Naive thymus-derived CD4-positive, alpha-beta T cell (primary cell): Measurements from ENCODE around the gene ROR2. TPM values are rescaled to one million over a fixed set of nuclear protein-coding genes. Genes with fewer than 3 reads are reported as not detected.
"Not testable (repeated sequence)": the region's sequence is repeated elsewhere in the genome, so short reads cannot be mapped to it uniquely, and the experiment has no call there.

Source experiments
- ATAC-seq: fragments of 150-1000 bp; cut with Tn5 transposase; 2 replicates; pipeline ENCODE4 v1.10.0; 2021; ENCODE audit warnings: mild to moderate bottlenecking, moderate library complexity
- CTCF ChIA-PET: fragments of 350-600 bp; sonication (Branson Sonifier 250); formaldehyde crosslinking; loops from one replicate; lab custom pipeline; 2021; ENCODE audit warnings: antibody characterized with exemption; lab: Charles Lee
- POLR2A ChIA-PET: fragments of 350-600 bp; sonication (Branson Sonifier 250); formaldehyde crosslinking; loops from one replicate; lab custom pipeline; 2021; ENCODE audit warnings: antibody characterized with exemption, inconsistent platforms; lab: Charles Lee
- DNase-seq, 9 donors: peaks; one replicate each; pipeline versions ENCODE4 v3.0.0 to v3.0.0-alpha.2; 2020 to 2022; ENCODE audit warnings: mixed read lengths in 1 of 9
- H3K27ac ChIP-seq: one replicate; pipeline ENCODE4 v1.7.0; 2013; ENCODE audit warnings: mild to moderate bottlenecking, low read depth, low read length, moderate library complexity
- H3K27me3 ChIP-seq, 2 donors: one replicate each; pipeline ENCODE4 v1.7.0; 2013; ENCODE audit warnings: low read length in 2 of 2, mild to moderate bottlenecking in 2 of 2, moderate library complexity in 2 of 2; ENCODE audit not compliant: control insufficient read depth in 2 of 2, insufficient read depth in 2 of 2
- H3K36me3 ChIP-seq, 3 experiments: 1 replicate in 2 of 3; 2 replicates in 1 of 3; pipeline ENCODE4 v1.7.0; 2013; ENCODE audit warnings: low read length in 3 of 3, mild to moderate bottlenecking in 3 of 3, moderate library complexity in 1 of 3; ENCODE audit not compliant: insufficient read depth in 3 of 3, control insufficient read depth in 2 of 3
- H3K4me1 ChIP-seq, 2 donors: one replicate each; pipeline ENCODE4 v1.7.0; 2013; ENCODE audit warnings: low read length in 2 of 2, mild to moderate bottlenecking in 2 of 2, moderate library complexity in 1 of 2; ENCODE audit not compliant: control insufficient read depth in 2 of 2, insufficient read depth in 2 of 2
- H3K4me3 ChIP-seq: 2 replicates; pipeline ENCODE4 v1.7.0; 2013; ENCODE audit warnings: mild to moderate bottlenecking, low read length
- H3K9me3 ChIP-seq, 3 experiments: 1 replicate in 2 of 3; 2 replicates in 1 of 3; pipeline ENCODE4 v1.7.0; 2013; ENCODE audit warnings: low read length in 3 of 3; ENCODE audit not compliant: control insufficient read depth in 2 of 3
- H3K27ac Mint-ChIP-seq, 9 donors: one replicate each; pipeline ENCODE4 v1.8.0; 2020 to 2022; ENCODE audit warnings: mixed read lengths in 9 of 9, mild to moderate bottlenecking in 8 of 9, moderate library complexity in 5 of 9, inconsistent platforms in 2 of 9
- H3K27me3 Mint-ChIP-seq, 5 donors: one replicate each; pipeline ENCODE4 v1.8.0; 2021 to 2022; ENCODE audit warnings: mixed read lengths in 5 of 5, mild to moderate bottlenecking in 1 of 5
- H3K36me3 Mint-ChIP-seq, 5 donors: one replicate each; pipeline ENCODE4 v1.8.0; 2020 to 2022; ENCODE audit warnings: mixed read lengths in 5 of 5, mild to moderate bottlenecking in 3 of 5, inconsistent platforms in 1 of 5
- H3K4me1 Mint-ChIP-seq, 7 donors: one replicate each; pipeline ENCODE4 v1.8.0; 2020 to 2022; ENCODE audit warnings: mixed read lengths in 7 of 7, mild to moderate bottlenecking in 3 of 7, inconsistent platforms in 1 of 7
- H3K4me3 Mint-ChIP-seq, 10 donors: one replicate each; pipeline ENCODE4 v1.8.0; 2020 to 2022; ENCODE audit warnings: mild to moderate bottlenecking in 10 of 10, mixed read lengths in 10 of 10, moderate library complexity in 6 of 10, inconsistent platforms in 2 of 10
- H3K9me3 Mint-ChIP-seq, 11 donors: one replicate each; pipeline ENCODE4 v1.8.0; 2020 to 2022; ENCODE audit warnings: mixed read lengths in 11 of 11, mild to moderate bottlenecking in 4 of 11, inconsistent platforms in 1 of 11, moderate library complexity in 1 of 11
- intact Hi-C, 2 donors: fragments of 100-400 bp; cut with micrococcal nuclease; formaldehyde crosslinking; loops; one replicate each; pipeline ENCODE4 v1.15.1; 2023
- polyA plus RNA-seq, 2 donors: library from polyadenylated mRNA; unstranded; fragments of 300-500 nt; fragmentation: Illumina TruSeq; gene quantifications; one replicate each; pipeline ENCODE4 v1.2.3, GENCODE V29; 2021
- total RNA-seq, 6 experiments: library from RNA in 5 of 6; stranded (reverse) in 5 of 6; gene quantifications; 1 replicate in 5 of 6; 2 replicates in 1 of 6; pipeline ENCODE4 v1.2.3 and lab custom pipeline; 2021 to 2026

The ROR2 gene
- total and polyA plus RNA-seq, 7 experiments from 2014 or later = 0.48 to 2.1 TPM; not detected in 5

DNA sequence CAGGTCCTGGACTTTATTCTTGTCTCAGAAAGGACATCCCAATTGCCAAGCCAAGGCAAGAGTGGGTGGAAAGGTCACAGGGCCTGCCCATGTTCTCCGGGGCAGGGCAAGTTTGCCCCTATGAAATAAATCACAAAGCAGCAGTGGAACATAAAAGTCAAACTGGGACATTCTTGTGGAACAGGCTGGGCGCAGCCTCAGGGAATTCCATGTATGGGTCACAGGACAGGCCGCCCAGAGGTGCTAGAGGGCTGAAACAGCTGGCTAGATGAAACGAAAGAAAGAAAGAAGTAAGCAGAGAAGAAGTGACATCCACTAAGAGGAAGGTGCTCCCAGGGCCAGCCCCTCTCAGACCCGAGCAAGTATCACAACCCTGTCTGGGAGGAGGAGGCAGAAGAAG is 307.3 kb downstream of the ROR2 start:
- peaks cover 0 to 26% (median 8%) of the 10 kb centered on the region in 11 donors for H3K9me3 Mint-ChIP-seq
- no peak overlapping the region for H3K4me3 Mint-ChIP-seq
- peaks cover 15 to 24% (median 21%) of the 10 kb centered on the region in 5 donors for H3K27me3 Mint-ChIP-seq
- CTCF ChIA-PET = no interaction called here
- H3K4me1 ChIP-seq = no peaks in the 10 kb centered on the region
- no peak overlapping the region for H3K27ac Mint-ChIP-seq
- peaks cover 0 to 6% (median 0%) of the 10 kb centered on the region in 3 experiments for H3K9me3 ChIP-seq
- peaks cover 0 to 5% (median 0%) of the 10 kb centered on the region in 7 donors for H3K4me1 Mint-ChIP-seq
- H3K4me3 ChIP-seq = no peak overlapping the region
- H3K27me3 ChIP-seq = no peaks in the 10 kb centered on the region
- DNase-seq (no peak), ATAC-seq (no peak)
- POLR2A ChIA-PET = no interaction called here
- intact Hi-C loops = no loop called here
- peaks cover 0 to 6% (median 4%) of the 10 kb centered on the region in 5 donors for H3K36me3 Mint-ChIP-seq
- H3K27ac ChIP-seq = no peak overlapping the region
- no peaks in the 10 kb centered on the region for H3K36me3 ChIP-seq

DNA sequence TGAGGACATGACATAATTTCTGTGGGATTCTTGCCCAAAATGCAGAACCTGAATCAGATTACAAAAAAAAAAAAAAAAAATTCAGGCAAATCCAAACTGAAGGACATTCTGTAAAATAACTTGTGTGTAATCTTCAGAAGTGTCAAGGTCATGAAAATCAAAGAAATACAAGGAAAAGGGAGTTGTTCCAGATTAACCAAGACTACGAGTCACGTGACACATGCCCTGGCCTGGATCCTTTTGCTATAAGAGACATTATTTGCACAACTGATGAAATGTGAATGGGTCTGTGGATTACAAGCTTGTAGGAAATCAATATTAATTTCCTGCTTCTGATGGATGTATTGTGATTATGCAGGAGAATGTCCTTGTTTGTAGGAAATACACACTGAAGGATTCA is 309.6 kb downstream of the ROR2 start:
- Mint-ChIP-seq H3K27ac (no peak overlapping the region), H3K36me3 (peaks cover 0 to 9% (median 4%) of the 10 kb centered on the region in 5 donors), H3K9me3 (peaks cover 0 to 26% (median 8%) of the 10 kb centered on the region in 11 donors), H3K4me3 (no peak overlapping the region), H3K4me1 (peaks cover 0 to 5% (median 0%) of the 10 kb centered on the region in 7 donors), H3K27me3 (peaks cover 6 to 24% (median 10%) of the 10 kb centered on the region in 5 donors)
- intact Hi-C loops = no loop called here
- ChIA-PET CTCF (no interaction called here), POLR2A (no interaction called here)
- H3K36me3 ChIP-seq = no peaks in the 10 kb centered on the region
- ATAC-seq (no peak), DNase-seq (no peak)
- H3K4me3 ChIP-seq = no peak overlapping the region
- peaks cover 0 to 6% (median 0%) of the 10 kb centered on the region in 3 experiments for H3K9me3 ChIP-seq
- no peak overlapping the region for H3K27ac ChIP-seq
- H3K27me3 ChIP-seq = no peaks in the 10 kb centered on the region
- no peaks in the 10 kb centered on the region for H3K4me1 ChIP-seq

DNA sequence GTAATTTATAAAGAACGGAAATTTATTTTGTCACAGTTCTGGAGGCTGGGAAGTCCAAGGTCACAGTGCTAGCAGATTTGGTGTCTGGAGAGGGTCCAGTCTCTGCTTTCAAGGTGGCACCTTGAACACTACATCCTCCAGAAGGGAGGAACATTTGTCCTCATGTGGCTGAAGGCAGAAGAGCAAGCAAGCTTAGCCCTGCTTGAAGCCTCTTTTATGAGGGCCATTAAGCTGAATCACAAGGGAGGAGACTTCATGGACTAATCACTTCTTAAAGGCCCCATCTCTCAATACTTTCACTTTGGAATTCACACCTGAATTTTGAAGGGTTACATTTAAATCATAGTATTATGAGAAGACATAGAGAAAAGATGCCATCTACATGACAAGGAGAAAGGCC is 311.0 kb downstream of the ROR2 start:
- H3K27me3 Mint-ChIP-seq = peaks cover 13 to 28% (median 14%) of the 10 kb centered on the region in 5 donors
- H3K4me1 ChIP-seq = no peaks in the 10 kb centered on the region
- peaks cover 0 to 5% (median 0%) of the 10 kb centered on the region in 7 donors for H3K4me1 Mint-ChIP-seq
- no peak overlapping the region for H3K4me3 ChIP-seq
- peaks cover 0 to 6% (median 0%) of the 10 kb centered on the region in 3 experiments for H3K9me3 ChIP-seq
- peaks cover 0 to 9% (median 4%) of the 10 kb centered on the region in 5 donors for H3K36me3 Mint-ChIP-seq
- peaks cover 0 to 34% (median 9%) of the 10 kb centered on the region in 11 donors for H3K9me3 Mint-ChIP-seq
- H3K27ac Mint-ChIP-seq = no peak overlapping the region
- ChIA-PET POLR2A (no interaction called here), CTCF (interaction anchor here (0.5 kb wide), 1 partner anchor 95 kb away, joined by 3 read pairs; no protein-coding TSS in a partner anchor)
- ATAC-seq (no peak), DNase-seq (no peak)
- H3K27me3 ChIP-seq = no peaks in the 10 kb centered on the region
- no peak overlapping the region for H3K4me3 Mint-ChIP-seq
- intact Hi-C loops = no loop called here
- no peak overlapping the region for H3K27ac ChIP-seq
- no peaks in the 10 kb centered on the region for H3K36me3 ChIP-seq

DNA sequence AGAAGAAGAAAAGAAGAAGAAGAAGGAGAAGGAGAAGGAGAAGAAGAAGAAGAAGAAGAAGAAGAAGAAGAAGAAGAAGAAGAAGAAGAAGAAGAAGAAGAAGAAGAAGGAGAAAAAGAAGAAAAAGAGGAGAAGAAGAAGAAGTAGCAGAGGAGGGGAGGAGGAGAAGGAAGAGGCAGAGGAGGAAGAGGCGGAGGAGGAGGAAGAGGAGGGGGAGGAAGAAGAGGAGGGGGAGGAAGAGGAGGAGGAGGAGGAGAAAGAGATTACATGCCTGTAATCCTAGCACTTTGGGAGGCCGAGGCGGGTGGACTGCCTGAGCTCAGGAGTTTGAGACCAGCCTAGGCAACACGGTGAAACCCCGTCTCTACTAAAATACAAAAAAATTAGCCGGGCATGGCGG is 315.2 kb downstream of the ROR2 start:
- H3K36me3 ChIP-seq, H3K4me1 Mint-ChIP-seq, CTCF ChIA-PET, H3K27ac ChIP-seq, ATAC-seq, H3K4me3 ChIP-seq, H3K36me3 Mint-ChIP-seq, H3K4me3 Mint-ChIP-seq, DNase-seq, intact Hi-C loops, POLR2A ChIA-PET, H3K27me3 ChIP-seq, H3K9me3 ChIP-seq, H3K4me1 ChIP-seq: not testable (repeated sequence)
- Mint-ChIP-seq H3K9me3 (peaks cover 0 to 43% (median 10%) of the 10 kb centered on the region in 11 donors), H3K27me3 (peaks cover 31 to 61% (median 48%) of the 10 kb centered on the region in 5 donors), H3K27ac (peak overlapping the region in 1 of 9 donors; percentile 14)

DNA sequence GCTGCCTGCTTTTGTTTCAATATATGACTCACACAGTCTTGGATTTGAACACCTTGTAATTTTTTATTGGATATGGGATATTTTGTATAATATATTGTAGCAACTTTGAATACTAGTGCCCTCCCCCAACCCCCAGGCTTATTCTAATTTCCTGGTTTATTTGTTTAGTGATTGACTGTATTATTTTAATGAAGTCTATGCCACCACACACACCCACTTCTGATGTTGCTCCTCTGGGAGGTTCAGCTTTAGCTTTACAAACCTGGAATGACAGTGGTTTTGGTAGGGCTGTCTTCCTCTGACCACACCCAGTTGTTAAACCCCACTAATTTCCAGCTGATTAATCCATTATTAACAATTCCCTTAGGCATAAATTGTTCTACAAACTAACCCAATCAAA is 320.3 kb downstream of the ROR2 start:
- ATAC-seq (no peak), DNase-seq (no peak)
- Histone ChIP-seq H3K27ac (no peak overlapping the region), H3K4me3 (no peak overlapping the region), H3K27me3 (no peaks in the 10 kb centered on the region), H3K36me3 (no peaks in the 10 kb centered on the region), H3K4me1 (no peaks in the 10 kb centered on the region), H3K9me3 (no peaks in the 10 kb centered on the region)
- ChIA-PET POLR2A (no interaction called here), CTCF (no interaction called here)
- H3K27me3 Mint-ChIP-seq = peaks cover 29 to 69% (median 55%) of the 10 kb centered on the region in 5 donors
- intact Hi-C loops = no loop called here
- H3K4me3 Mint-ChIP-seq = no peak overlapping the region
- peaks cover 0 to 4% (median 0%) of the 10 kb centered on the region in 5 donors for H3K36me3 Mint-ChIP-seq
- peaks cover 2 to 49% (median 14%) of the 10 kb centered on the region in 11 donors for H3K9me3 Mint-ChIP-seq
- no peaks in the 10 kb centered on the region for H3K4me1 Mint-ChIP-seq
- H3K27ac Mint-ChIP-seq = no peak overlapping the region

DNA sequence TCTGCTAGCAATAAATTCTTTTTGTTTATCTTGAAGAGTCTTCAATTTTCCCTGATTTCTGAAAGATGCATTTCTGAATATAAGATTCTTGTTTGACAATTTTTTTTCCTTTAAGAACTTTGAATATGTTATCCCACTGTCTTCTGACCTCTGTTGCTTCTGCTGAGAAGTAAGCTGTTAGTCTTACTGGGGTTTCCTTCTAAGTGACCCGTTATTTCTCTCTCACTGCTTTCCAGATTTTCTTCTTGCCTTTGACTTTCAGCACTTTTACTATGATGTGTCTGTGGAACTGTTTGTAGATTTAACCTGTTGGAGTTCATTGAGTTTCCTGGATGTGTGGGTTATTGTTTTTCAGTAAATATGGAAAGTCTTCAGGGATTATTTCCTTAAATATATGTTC is 321.1 kb downstream of the ROR2 start:
- ATAC-seq = no peak
- intact Hi-C loops = no loop called here
- Histone ChIP-seq H3K27ac (no peak overlapping the region), H3K27me3 (no peaks in the 10 kb centered on the region), H3K9me3 (no peaks in the 10 kb centered on the region), H3K4me3 (no peak overlapping the region), H3K36me3 (no peaks in the 10 kb centered on the region), H3K4me1 (no peaks in the 10 kb centered on the region)
- ChIA-PET CTCF (no interaction called here), POLR2A (no interaction called here)
- Mint-ChIP-seq H3K4me1 (no peaks in the 10 kb centered on the region), H3K27ac (no peak overlapping the region), H3K9me3 (peaks cover 2 to 42% (median 14%) of the 10 kb centered on the region in 11 donors), H3K36me3 (peaks cover 0 to 4% (median 0%) of the 10 kb centered on the region in 5 donors), H3K4me3 (no peak overlapping the region), H3K27me3 (peaks cover 27 to 61% (median 48%) of the 10 kb centered on the region in 5 donors)
- no peak for DNase-seq

DNA sequence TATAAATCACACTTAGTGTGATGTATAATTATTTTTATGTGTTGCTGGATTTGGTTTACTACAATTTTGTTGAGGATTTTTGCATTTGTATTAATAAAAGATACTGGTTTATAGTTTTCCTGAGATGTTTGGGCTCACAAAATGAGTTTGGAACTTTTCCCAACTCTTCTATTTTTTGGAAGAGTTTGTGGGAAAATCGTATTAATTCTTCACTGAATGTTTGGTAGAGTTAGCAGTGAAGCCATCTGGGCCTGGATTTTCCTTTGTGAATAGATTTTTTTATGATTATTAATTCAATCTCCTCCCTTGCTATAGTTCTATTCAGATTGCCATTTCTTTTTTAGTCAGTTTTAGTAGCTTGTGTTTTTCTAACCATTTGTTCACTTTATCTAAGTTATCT is 324.7 kb downstream of the ROR2 start:
- H3K4me3 ChIP-seq = no peak overlapping the region
- H3K27ac ChIP-seq = no peak overlapping the region
- ATAC-seq (no peak), DNase-seq (no peak)
- H3K9me3 ChIP-seq = no peaks in the 10 kb centered on the region
- Mint-ChIP-seq H3K4me3 (no peak overlapping the region), H3K36me3 (peaks cover 0 to 4% (median 0%) of the 10 kb centered on the region in 5 donors), H3K9me3 (peaks cover 2 to 31% (median 8%) of the 10 kb centered on the region in 11 donors), H3K27me3 (peaks cover 24 to 45% (median 33%) of the 10 kb centered on the region in 5 donors), H3K27ac (no peak overlapping the region), H3K4me1 (no peaks in the 10 kb centered on the region)
- no peaks in the 10 kb centered on the region for H3K4me1 ChIP-seq
- CTCF ChIA-PET = no interaction called here
- H3K36me3 ChIP-seq = no peaks in the 10 kb centered on the region
- intact Hi-C loops = no loop called here
- H3K27me3 ChIP-seq = no peaks in the 10 kb centered on the region
- POLR2A ChIA-PET = no interaction called here
